ENCODE data around the gene AARS2. TPM values are rescaled to one million over a fixed set of nuclear protein-coding genes. Genes with fewer than 3 reads are reported as not detected.

Gene AARS2
- total RNA-seq, 2 donors from 2014 or later = 6.0 to 8.8 TPM

DNA sequence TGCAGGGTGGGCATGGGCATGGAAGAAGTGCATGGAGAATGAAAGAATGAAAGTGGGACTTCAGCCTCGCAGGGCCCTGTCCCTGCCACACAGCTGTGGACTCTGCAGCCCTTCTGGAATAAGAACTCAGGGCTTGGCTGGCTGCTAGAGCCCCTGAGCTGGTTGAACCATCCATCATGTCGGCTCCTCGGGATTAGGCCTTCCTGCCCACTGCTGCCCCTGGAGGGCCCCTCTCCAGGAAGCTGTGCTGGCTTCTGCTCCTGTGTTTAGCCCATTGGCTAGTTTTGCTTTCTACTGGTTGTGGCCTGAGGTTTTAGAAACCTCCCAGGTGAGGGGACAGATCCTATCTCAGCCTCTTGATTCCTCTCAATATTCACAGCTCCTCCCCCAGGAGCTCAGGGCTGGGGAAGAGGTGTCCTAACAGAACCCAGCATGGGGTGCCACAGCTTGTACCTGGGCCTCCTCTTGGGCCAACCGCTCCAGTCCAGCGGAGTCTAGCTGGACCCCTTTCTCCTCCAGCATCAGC is 7.9 kb downstream of the AARS2 start:
- no peak for ATAC-seq (ENCODE audit: insufficient number of reproducible peaks, low FRiP score, low read depth)
- no peaks in the 10 kb centered on the region for H3K27me3 ChIP-seq (replicated peaks; ENCODE audit: insufficient read depth)

DNA sequence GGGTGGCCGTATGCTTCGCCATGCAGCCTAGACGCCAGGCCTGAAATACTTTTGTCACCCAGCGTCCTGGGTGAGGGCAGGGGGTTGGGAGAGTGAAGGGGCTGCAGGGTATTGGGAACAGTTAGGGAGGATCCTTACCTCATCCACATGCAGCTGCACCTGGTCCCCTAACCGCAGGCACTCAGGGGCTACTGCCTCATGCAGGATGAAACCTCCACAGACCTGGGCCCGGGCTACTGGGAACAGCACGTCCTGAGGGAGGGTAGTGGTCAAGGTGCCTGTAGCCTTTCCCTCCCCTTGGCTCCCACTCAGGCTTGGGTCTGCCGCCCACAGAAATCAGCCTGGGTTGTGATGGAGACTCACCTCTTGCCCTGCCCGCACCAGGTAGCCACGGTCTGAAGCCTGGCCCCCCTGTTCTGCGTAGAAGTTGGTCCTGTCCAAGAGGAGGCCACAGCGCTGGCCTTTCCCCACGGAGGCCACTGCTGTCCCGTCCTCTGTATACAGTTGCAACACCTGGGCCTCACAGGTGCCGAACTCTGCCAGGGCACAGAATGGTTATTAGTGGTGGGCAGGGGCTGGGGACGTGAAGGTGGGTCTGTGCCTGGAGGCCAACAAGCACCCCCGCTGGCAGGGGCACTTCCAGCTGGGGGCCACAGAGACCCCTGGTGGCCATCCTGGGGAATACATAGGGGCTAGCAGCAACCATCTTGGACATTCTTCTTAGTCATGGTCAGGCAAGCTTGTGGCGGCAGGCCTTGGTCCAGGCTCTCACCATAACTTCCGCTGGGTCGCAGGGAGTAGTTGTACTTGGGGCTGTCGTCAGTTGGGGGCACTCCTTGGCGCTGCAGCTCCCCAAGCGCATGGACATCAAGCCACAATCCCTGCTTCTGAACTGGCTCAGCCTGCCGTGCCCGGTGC is 8.6 kb downstream of the AARS2 start:
- Histone ChIP-seq H3K36me3 (peaks cover 50% of the 10 kb centered on the region), H3K27ac (no peak overlapping the region), H3K4me3 (no peak overlapping the region), H3K4me1 (ENCODE audit: control insufficient read depth in 1 of 2, low read depth in 2 of 2) (no peaks in the 10 kb centered on the region), H3K27me3 (replicated peaks; ENCODE audit: insufficient read depth) (no peaks in the 10 kb centered on the region), H3K9me3 (no peaks in the 10 kb centered on the region)
- DNase-seq (ENCODE audit: low spot score) = no peak
- no peak for ATAC-seq (ENCODE audit: insufficient number of reproducible peaks, low FRiP score, low read depth)
- TF ChIP-seq, protein P1, sequence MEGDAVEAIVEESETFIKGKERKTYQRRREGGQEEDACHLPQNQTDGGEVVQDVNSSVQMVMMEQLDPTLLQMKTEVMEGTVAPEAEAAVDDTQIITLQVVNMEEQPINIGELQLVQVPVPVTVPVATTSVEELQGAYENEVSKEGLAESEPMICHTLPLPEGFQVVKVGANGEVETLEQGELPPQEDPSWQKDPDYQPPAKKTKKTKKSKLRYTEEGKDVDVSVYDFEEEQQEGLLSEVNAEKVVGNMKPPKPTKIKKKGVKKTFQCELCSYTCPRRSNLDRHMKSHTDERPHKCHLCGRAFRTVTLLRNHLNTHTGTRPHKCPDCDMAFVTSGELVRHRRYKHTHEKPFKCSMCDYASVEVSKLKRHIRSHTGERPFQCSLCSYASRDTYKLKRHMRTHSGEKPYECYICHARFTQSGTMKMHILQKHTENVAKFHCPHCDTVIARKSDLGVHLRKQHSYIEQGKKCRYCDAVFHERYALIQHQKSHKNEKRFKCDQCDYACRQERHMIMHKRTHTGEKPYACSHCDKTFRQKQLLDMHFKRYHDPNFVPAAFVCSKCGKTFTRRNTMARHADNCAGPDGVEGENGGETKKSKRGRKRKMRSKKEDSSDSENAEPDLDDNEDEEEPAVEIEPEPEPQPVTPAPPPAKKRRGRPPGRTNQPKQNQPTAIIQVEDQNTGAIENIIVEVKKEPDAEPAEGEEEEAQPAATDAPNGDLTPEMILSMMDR (IDR thresholded peaks at IDR 0.05) = peak; percentile 70

More for the DNA sequence above, 7.9 kb downstream of the AARS2 start:
- H3K4me3 ChIP-seq = no peak overlapping the region
- TF ChIP-seq, protein P1 (IDR thresholded peaks at IDR 0.05) = no peak
- no peak overlapping the region for H3K27ac ChIP-seq
- peaks cover 54% of the 10 kb centered on the region for H3K36me3 ChIP-seq
- DNase-seq (ENCODE audit: low spot score) = no peak
- no peaks in the 10 kb centered on the region for H3K4me1 ChIP-seq (ENCODE audit: control insufficient read depth in 1 of 2, low read depth in 2 of 2)
- H3K9me3 ChIP-seq = no peaks in the 10 kb centered on the region

DNA sequence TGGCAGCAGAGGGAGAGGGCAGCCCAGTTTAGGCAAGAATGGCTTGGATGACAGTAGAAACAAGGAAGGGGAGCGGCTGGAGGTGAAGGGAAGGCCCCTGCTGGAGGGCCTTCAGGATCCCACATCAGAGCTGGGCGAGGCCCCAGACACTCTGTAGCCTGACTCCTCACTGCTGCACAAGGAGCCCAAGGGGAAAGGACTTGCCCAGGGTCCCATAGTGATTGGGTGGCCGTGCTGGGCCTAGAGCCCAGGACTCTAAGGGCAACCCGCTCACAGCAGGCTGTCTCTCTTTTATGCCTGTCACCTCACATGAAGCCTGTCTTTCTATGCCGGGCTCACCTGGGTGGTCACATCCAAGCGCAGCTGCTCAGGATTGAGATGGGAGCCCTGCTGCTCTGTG is 9.3 kb downstream of the AARS2 start:
- H3K9me3 ChIP-seq = no peaks in the 10 kb centered on the region
- TF ChIP-seq, protein P1 (IDR thresholded peaks at IDR 0.05) = no peak
- DNase-seq (ENCODE audit: low spot score) (no peak), ATAC-seq (ENCODE audit: insufficient number of reproducible peaks, low FRiP score, low read depth) (no peak)
- no peaks in the 10 kb centered on the region for H3K27me3 ChIP-seq (replicated peaks; ENCODE audit: insufficient read depth)
- H3K4me1 ChIP-seq (ENCODE audit: control insufficient read depth in 1 of 2, low read depth in 2 of 2) = no peaks in the 10 kb centered on the region
- no peak overlapping the region for H3K4me3 ChIP-seq
- H3K27ac ChIP-seq = no peak overlapping the region
- H3K36me3 ChIP-seq = peaks cover 50% of the 10 kb centered on the region

DNA sequence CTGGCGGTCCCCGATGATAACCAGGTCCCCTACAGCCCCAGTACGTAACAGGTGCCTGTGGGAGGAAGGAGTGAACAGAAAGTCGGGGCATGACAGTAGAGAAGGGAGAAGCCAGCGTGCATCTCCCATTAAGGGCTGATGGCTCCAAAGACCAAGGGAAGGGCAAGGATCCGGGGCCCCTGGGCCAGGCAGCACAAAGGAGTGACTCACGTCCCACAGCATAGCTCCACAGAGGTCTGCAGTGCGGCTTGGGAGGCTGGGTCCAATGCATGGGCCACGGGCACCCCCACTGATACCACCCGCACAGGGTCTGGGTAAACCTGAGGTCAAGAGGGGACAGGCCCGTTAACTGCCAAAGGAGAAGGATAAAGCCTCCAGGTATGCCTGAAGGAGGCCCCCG is 10.3 kb downstream of the AARS2 start:
- DNase-seq (ENCODE audit: low spot score) (no peak), ATAC-seq (ENCODE audit: insufficient number of reproducible peaks, low FRiP score, low read depth) (no peak)
- H3K4me1 ChIP-seq (ENCODE audit: control insufficient read depth in 1 of 2, low read depth in 2 of 2) = peaks cover under 1 to 3% of the 10 kb centered on the region in 2 donors
- H3K4me3 ChIP-seq = no peak overlapping the region
- no peaks in the 10 kb centered on the region for H3K9me3 ChIP-seq
- H3K27ac ChIP-seq = no peak overlapping the region
- TF ChIP-seq, protein P1 (IDR thresholded peaks at IDR 0.05) = no peak
- peaks cover 50% of the 10 kb centered on the region for H3K36me3 ChIP-seq
- no peaks in the 10 kb centered on the region for H3K27me3 ChIP-seq (replicated peaks; ENCODE audit: insufficient read depth)

DNA sequence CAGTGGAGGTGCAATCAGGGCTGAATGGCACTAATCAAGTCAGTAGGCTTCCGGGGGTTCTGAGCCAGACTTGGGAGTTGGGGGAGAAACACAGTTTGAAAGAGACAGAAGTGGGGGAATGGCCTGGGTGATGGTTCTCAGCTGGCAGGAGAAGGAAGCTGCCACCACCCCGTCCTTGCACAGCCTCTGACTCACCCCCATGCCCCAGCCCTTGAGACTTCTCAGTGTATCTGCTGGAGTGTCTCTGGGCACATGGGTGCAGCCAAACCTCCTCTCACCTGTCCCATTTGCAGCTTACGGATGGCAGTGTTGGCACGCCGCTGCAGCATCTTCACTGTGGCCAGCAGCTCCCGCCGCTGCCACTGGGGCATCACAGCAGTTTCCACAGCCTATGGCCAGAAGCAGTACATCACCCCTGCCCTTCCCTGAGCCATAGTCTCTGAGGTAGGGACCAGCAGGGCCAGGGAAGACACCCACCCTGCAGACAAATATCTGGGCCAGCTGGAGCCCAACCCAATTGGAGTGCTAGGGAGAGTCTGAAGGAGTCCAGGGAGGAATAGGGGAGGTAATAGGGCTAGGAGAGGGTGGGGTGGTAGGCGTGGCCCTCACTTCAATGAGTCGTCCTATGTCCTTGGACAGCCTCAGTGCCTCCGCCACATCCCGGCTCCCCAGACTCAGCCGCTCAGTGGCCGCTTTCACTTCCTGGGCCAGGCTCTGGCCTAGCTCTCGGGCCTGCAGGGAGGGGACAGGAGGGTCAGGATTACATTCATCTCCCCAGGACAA is 11.2 kb downstream of the AARS2 start:
- TF ChIP-seq, protein P1 (IDR thresholded peaks at IDR 0.05) = no peak
- Histone ChIP-seq H3K9me3 (no peaks in the 10 kb centered on the region), H3K27me3 (replicated peaks; ENCODE audit: insufficient read depth) (no peaks in the 10 kb centered on the region), H3K4me3 (no peak overlapping the region), H3K4me1 (ENCODE audit: control insufficient read depth in 1 of 2, low read depth in 2 of 2) (peaks cover 10 to 12% of the 10 kb centered on the region in 2 donors), H3K27ac (no peak overlapping the region), H3K36me3 (peaks cover 50% of the 10 kb centered on the region)
- DNase-seq (ENCODE audit: low spot score) = no peak
- ATAC-seq (ENCODE audit: insufficient number of reproducible peaks, low FRiP score, low read depth) = no peak

All from thoracic aorta (tissue), 2 donors.